ENCODE data around the gene PARS2.

- no peak for TF ChIP-seq CTBP1 (IDR thresholded peaks at IDR 0.05; ENCODE audit: borderline replicate concordance)
- no peak for TF ChIP-seq TARDBP (IDR thresholded peaks at IDR 0.05)
- no peak for TF ChIP-seq ELF4 (IDR thresholded peaks at IDR 0.05)
- TF ChIP-seq NFRKB (IDR thresholded peaks at IDR 0.05): no peak
- no peak for TF ChIP-seq PKNOX1 (IDR thresholded peaks at IDR 0.05)
- no peak for TF ChIP-seq ARNT (IDR thresholded peaks at IDR 0.05)
- no peak for TF ChIP-seq FOXK2 (IDR thresholded peaks at IDR 0.05)
- no peak for TF ChIP-seq ZNF384 (IDR thresholded peaks at IDR 0.05)
- TF ChIP-seq FOXA1 (IDR thresholded peaks at IDR 0.05): no peak
- TF ChIP-seq HDGF (IDR thresholded peaks at IDR 0.05; ENCODE audit: borderline replicate concordance): no peak
- no peak for TF ChIP-seq SP1 (IDR thresholded peaks at IDR 0.05)
- TF ChIP-seq SUZ12 (IDR thresholded peaks at IDR 0.05): no peak
- no peak for TF ChIP-seq BHLHE40 (IDR thresholded peaks at IDR 0.05; ENCODE audit: borderline replicate concordance)
Observed at GRCh38 chr1:54804471-54805132, 40.3 kb upstream of the PARS2 start.

All from HEK293T (cell line).